Psoas muscle (tissue), 8 donors: Measurements from ENCODE around the gene PDHX. TPM values are rescaled to one million over a fixed set of nuclear protein-coding genes. Genes with fewer than 3 reads are reported as not detected.

Experiments used
- ATAC-seq, 4 donors: fragments of 200-7000 bp; cut with Tn5 transposase; one replicate each; pipeline ENCODE4 v1.9.1; 2020; ENCODE audit warnings: moderate library complexity in 3 of 4, mild to moderate bottlenecking in 2 of 4
- DNase-seq, 2 donors: peaks; one replicate each; pipeline ENCODE4 v3.0.0-alpha.2; 2020
- H3K27ac ChIP-seq: fragments of 200-600 bp; one replicate; pipeline ENCODE4 v1.8.0; 2022
- H3K27me3 ChIP-seq, 3 donors: fragments of 200-600 bp in 1 of 3; one replicate each; pipeline versions ENCODE4 v1.6.1 to v1.8.0; 2013 to 2022; ENCODE audit warnings: low read length in 2 of 3, mild to moderate bottlenecking in 2 of 3, moderate library complexity in 1 of 3; ENCODE audit not compliant: insufficient read depth in 3 of 3
- H3K36me3 ChIP-seq, 2 donors: fragments of 200-600 bp in 1 of 2; one replicate each; pipeline versions ENCODE4 v1.6.1 to v1.8.0; 2013 to 2022; ENCODE audit warnings: low read depth in 1 of 2, mild to moderate bottlenecking in 1 of 2, moderate library complexity in 1 of 2; ENCODE audit not compliant: insufficient read depth in 1 of 2
- H3K4me1 ChIP-seq: fragments of 200-600 bp; one replicate; pipeline ENCODE4 v1.8.0; 2022
- H3K4me3 ChIP-seq: fragments of 200-600 bp; one replicate; pipeline ENCODE4 v1.8.0; 2022; ENCODE audit warnings: mild to moderate bottlenecking
- H3K9me3 ChIP-seq: fragments of 200-600 bp; one replicate; pipeline ENCODE4 v1.8.0; 2022
- CTCF ChIP-seq: fragments of 200-600 bp; IDR thresholded peaks from one replicate; pipeline ENCODE4 v1.8.0; 2022; ENCODE audit warnings: antibody characterized with exemption
- WGBS, 3 donors: extraction: QIAGEN DNeasy Blood & Tissue Kit; methylation state at CpG; one replicate each; pipeline versions ENCODE4 v1.1.6 to v1.1.7; 2013; 5-methylcytosine and 5-hydroxymethylcytosine counted together
- intact Hi-C, 2 donors: fragments of 100-400 bp; cut with DNase I; formaldehyde crosslinking; loops; one replicate each; pipeline versions ENCODE4 v1.11.0 to v1.14.2; 2022
- polyA plus RNA-seq, 3 donors: library from polyadenylated mRNA; stranded (reverse); fragments of 200-250 nt; gene quantifications; one replicate each; pipeline ENCODE4 v1.2.3, GENCODE V29; 2013
- total RNA-seq, 4 donors: library from RNA; stranded (reverse); fragmentation: NEBNext Ultra II Directional in 2 of 4; extraction: Animal tissue kit (Norgen Biotek cat#: 25700) in 2 of 4; gene quantifications; one replicate each; pipeline versions ENCODE4 v1.2.1 to v1.2.4, GENCODE V29; 2021 to 2023
- donor health status: healthy with polysubstance abuse.
- donor health status: DM: no; HTN: no; CAD: no; lungs with moderate emphysema.
- donor health status: Bipolar disorder and iron deficiency.
- donor health status: healthy.
- donor health status: DM: yes; HTN: yes; CAD: no.
- donor health status: DM: no; HTN: no; CAD: no.
- donor health status: DM: no; HTN: no; CAD: no.
- donor health status: DM: yes; HTN: yes; CAD: no.

PDHX gene
- total and polyA plus RNA-seq, 7 donors: 64.6 to 189 (median 101) TPM

GRCh38 chr11:34996958-34997357 lies 80.5 kb downstream of the PDHX start:
- no peaks in the 10 kb centered on the region for H3K4me1 ChIP-seq

GRCh38 chr11:34997952-34998528 lies 81.6 kb downstream of the PDHX start:
- H3K36me3 ChIP-seq: peaks cover 0 to 16% of the 10 kb centered on the region in 2 donors
- H3K4me3 ChIP-seq: no peak overlapping the region
- peak; percentile 43 for TF ChIP-seq CTCF
- no peaks in the 10 kb centered on the region for H3K9me3 ChIP-seq
- intact Hi-C loops: loop anchor here (5.0 kb wide), 4 partner anchors 51 to 394 kb away; no protein-coding TSS in a partner anchor
- 53 to 56% (median 54%) methylated on average over 3 of the region's 3 CpGs for WGBS, 3 donors
- no peaks in the 10 kb centered on the region for H3K27me3 ChIP-seq
- DNase-seq (no peak), ATAC-seq (peak in 2 of 4 donors; percentile 47 to 57)
- H3K27ac ChIP-seq: no peak overlapping the region
- peaks cover 1% of the 10 kb centered on the region for H3K4me1 ChIP-seq

More at GRCh38 chr11:34996958-34997357, 80.5 kb downstream of the PDHX start:
- DNase-seq (no peak), ATAC-seq (peak in 1 of 4 donors; percentile 30)
- no peak overlapping the region for H3K4me3 ChIP-seq
- intact Hi-C loops: loop anchor here (5.0 kb wide), 4 partner anchors 50 to 395 kb away; no protein-coding TSS in a partner anchor
- H3K36me3 ChIP-seq: peaks cover 0 to 27% of the 10 kb centered on the region in 2 donors
- no peaks in the 10 kb centered on the region for H3K9me3 ChIP-seq
- no peak overlapping the region for H3K27ac ChIP-seq
- no peak for TF ChIP-seq CTCF
- no peaks in the 10 kb centered on the region for H3K27me3 ChIP-seq
- WGBS, 3 donors: 86 to 94% (median 92%) methylated on average over 5 of the region's 5 CpGs

- no peak overlapping the region for H3K27ac ChIP-seq
Measured at GRCh38 chr11:34999453-34999852, 83.0 kb downstream of the PDHX start.

GRCh38 chr11:35003186-35003585 lies 86.8 kb downstream of the PDHX start:
- Histone ChIP-seq H3K4me3 (no peak overlapping the region), H3K27me3 (no peaks in the 10 kb centered on the region), H3K9me3 (no peaks in the 10 kb centered on the region), H3K27ac (no peak overlapping the region), H3K36me3 (no peaks in the 10 kb centered on the region), H3K4me1 (peaks cover 8% of the 10 kb centered on the region)
- TF ChIP-seq CTCF: no peak
- no peak for DNase-seq
- 0 to 41% (median 0%) methylated on average over 1 of the region's 1 CpG for WGBS, 3 donors
- intact Hi-C loops: loop anchor here in 1 of 2 donors (10.0 kb wide), 1 partner anchor 382 kb away; no protein-coding TSS in a partner anchor
- no peak for ATAC-seq

More at GRCh38 chr11:34999453-34999852, 83.0 kb downstream of the PDHX start:
- Histone ChIP-seq H3K4me1 (peaks cover 8% of the 10 kb centered on the region), H3K36me3 (peaks cover 0 to 5% of the 10 kb centered on the region in 2 donors), H3K4me3 (no peak overlapping the region), H3K9me3 (no peaks in the 10 kb centered on the region), H3K27me3 (no peaks in the 10 kb centered on the region)
- DNase-seq (no peak), ATAC-seq (no peak)
- intact Hi-C loops: loop anchor here (5.0 kb wide), 4 partner anchors 52 to 393 kb away; no protein-coding TSS in a partner anchor
- TF ChIP-seq CTCF: no peak
- WGBS, 3 donors: 87 to 93% (median 91%) methylated on average over 4 of the region's 4 CpGs
